ENCODE measurements around the gene CXCR4.

DNA sequence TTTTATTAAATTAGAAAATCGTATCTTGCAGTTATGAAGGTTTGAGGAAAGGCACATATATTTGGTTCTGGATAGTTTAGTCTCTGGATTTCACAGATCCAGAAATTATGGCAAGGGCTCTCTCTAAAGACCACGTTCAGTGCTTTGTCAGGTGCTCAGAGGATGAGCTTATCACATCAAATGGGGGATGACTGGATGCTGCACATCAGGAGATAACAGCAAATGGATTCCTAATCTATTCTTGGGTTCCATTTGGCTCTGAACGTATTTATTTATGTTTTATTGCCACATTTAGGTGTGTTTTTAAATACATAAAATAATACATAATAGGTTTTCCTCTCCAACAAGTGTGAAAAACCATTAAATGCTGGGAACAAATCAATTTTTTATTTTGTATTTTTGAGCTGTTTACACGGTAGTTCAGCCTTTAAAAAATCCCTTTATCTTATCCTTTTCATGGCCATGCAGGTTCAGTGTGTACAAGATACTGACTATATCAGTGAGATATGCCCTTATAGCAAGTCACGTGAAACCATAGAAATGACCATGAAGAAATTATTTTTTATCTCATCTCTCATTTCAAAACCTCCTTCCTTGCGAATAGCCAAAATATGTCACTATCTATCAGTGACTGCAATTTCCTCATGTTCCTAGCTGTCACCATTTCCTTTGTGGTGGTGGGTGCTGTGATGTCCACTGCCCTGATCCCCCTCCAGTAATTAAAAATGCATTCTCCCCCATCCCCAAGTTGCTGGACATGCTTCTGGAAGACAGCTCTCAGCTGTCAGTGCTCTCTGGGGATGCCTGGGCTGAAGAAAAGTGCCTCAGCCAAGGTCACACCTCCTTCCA lies 25.9 kb upstream of the CXCR4 start:
- TF ChIP-seq, protein P1, sequence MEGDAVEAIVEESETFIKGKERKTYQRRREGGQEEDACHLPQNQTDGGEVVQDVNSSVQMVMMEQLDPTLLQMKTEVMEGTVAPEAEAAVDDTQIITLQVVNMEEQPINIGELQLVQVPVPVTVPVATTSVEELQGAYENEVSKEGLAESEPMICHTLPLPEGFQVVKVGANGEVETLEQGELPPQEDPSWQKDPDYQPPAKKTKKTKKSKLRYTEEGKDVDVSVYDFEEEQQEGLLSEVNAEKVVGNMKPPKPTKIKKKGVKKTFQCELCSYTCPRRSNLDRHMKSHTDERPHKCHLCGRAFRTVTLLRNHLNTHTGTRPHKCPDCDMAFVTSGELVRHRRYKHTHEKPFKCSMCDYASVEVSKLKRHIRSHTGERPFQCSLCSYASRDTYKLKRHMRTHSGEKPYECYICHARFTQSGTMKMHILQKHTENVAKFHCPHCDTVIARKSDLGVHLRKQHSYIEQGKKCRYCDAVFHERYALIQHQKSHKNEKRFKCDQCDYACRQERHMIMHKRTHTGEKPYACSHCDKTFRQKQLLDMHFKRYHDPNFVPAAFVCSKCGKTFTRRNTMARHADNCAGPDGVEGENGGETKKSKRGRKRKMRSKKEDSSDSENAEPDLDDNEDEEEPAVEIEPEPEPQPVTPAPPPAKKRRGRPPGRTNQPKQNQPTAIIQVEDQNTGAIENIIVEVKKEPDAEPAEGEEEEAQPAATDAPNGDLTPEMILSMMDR (IDR thresholded peaks at IDR 0.05) = no peak
- TF ChIP-seq POLR2A (IDR thresholded peaks at IDR 0.05) = no peak

Data from Peyer's patch (tissue), 4 donors.